Tibial nerve (tissue), 4 donors: ENCODE measurements around the gene MOGAT3. TPM values are rescaled to one million over a fixed set of nuclear protein-coding genes. Genes with fewer than 3 reads are reported as not detected.

Experiments
- DNase-seq, 2 donors: peaks; one replicate each; pipeline ENCODE4 v3.0.0-alpha.2; 2019; ENCODE audit warnings: low spot score in 2 of 2
- H3K27ac ChIP-seq, 4 donors: fragments of 200-600 bp; sonication (generic) in 3 of 4; one replicate each; pipeline ENCODE4 v1.5.1; 2017 to 2019; ENCODE audit warnings: mild to moderate bottlenecking in 1 of 4
- H3K27me3 ChIP-seq, 2 donors: fragments of 200-600 bp; sonication (generic) in 1 of 2; one replicate each; pipeline versions ENCODE4 v1.5.1 to v1.6.0; 2017 to 2019
- H3K36me3 ChIP-seq, 3 donors: fragments of 200-600 bp; sonication (generic); one replicate each; pipeline ENCODE4 v1.5.1; 2018 to 2019
- H3K4me1 ChIP-seq, 4 donors: fragments of 200-600 bp; sonication (generic) in 3 of 4; one replicate each; pipeline ENCODE4 v1.5.1; 2017 to 2019
- H3K4me3 ChIP-seq, 4 donors: fragments of 200-600 bp; sonication (generic) in 3 of 4; one replicate each; pipeline ENCODE4 v1.5.1; 2017 to 2019; ENCODE audit warnings: mild to moderate bottlenecking in 1 of 4, moderate library complexity in 1 of 4
- H3K9me3 ChIP-seq, 4 donors: fragments of 200-600 bp; sonication (generic) in 3 of 4; one replicate each; pipeline ENCODE4 v1.5.1; 2017 to 2019
- CTCF ChIP-seq, 5 experiments: fragments of 200-600 bp in 3 of 5; fragments of 450-650 bp in 2 of 5; sonication (generic) in 3 of 5; IDR thresholded peaks; one replicate each; pipeline ENCODE4 v1.5.1; 2016 to 2019; ENCODE audit warnings: antibody characterized with exemption in 5 of 5, mild to moderate bottlenecking in 3 of 5, moderate library complexity in 2 of 5
- EP300 ChIP-seq, 2 donors: sonication (generic); formaldehyde crosslinking; IDR thresholded peaks; one replicate each; pipeline ENCODE4 v1.6.1; 2017; ENCODE audit warnings: antibody characterized with exemption in 2 of 2, mild to moderate bottlenecking in 1 of 2
- POLR2A ChIP-seq, 2 donors: fragments of 450-650 bp; IDR thresholded peaks; one replicate each; pipeline ENCODE4 v1.6.1; 2017; ENCODE audit warnings: antibody characterized with exemption in 2 of 2, mild to moderate bottlenecking in 2 of 2, moderate library complexity in 2 of 2
- WGBS, 2 donors: methylation state at CpG; one replicate each; pipeline ENCODE4 v1.1.5; 2018; 5-methylcytosine and 5-hydroxymethylcytosine counted together
- total RNA-seq, 4 donors: library from RNA; depleted of rRNA; stranded (reverse); fragments of >200 nt; gene quantifications; one replicate each; pipeline ENCODE4 v1.1.0, GENCODE V29; 2016

Gene MOGAT3
- total RNA-seq, 4 donors from 2014 or later = not detected

- TF ChIP-seq POLR2A (IDR thresholded peaks at IDR 0.05) (no peak), CTCF (IDR thresholded peaks at IDR 0.05) (no peak)
- no peak for DNase-seq
- H3K36me3 ChIP-seq = peaks cover 0 to 73% (median 0%) of the 10 kb centered on the region in 3 donors
- WGBS, 2 donors = 87 to 88% methylated on average over 21 of the region's 21 CpGs
- no peaks in the 10 kb centered on the region for H3K9me3 ChIP-seq
- H3K4me1 ChIP-seq = peaks cover 0 to 43% (median 19%) of the 10 kb centered on the region in 4 donors
- H3K27me3 ChIP-seq = no peaks in the 10 kb centered on the region
- H3K4me3 ChIP-seq = no peak overlapping the region
- H3K27ac ChIP-seq = peak overlapping the region in 1 of 4 donors; percentile 42
Observed at GRCh38 chr7:101233907-101234547, 33.2 kb upstream of the MOGAT3 start.

GRCh38 chr7:101232141-101232850 is 31.5 kb upstream of the MOGAT3 start:
- H3K27me3 ChIP-seq = no peaks in the 10 kb centered on the region

GRCh38 chr7:101231644-101232043 is 30.8 kb upstream of the MOGAT3 start:
- Histone ChIP-seq H3K4me3 (no peak overlapping the region), H3K27me3 (no peaks in the 10 kb centered on the region), H3K36me3 (peaks cover 0 to 71% (median 3%) of the 10 kb centered on the region in 3 donors), H3K27ac (peak overlapping the region in 3 of 4 donors; percentile 30 to 54 (median 52)), H3K9me3 (no peaks in the 10 kb centered on the region), H3K4me1 (peaks cover 0 to 19% (median 4%) of the 10 kb centered on the region in 4 donors)
- no peak for TF ChIP-seq POLR2A (IDR thresholded peaks at IDR 0.05)
- no peak for TF ChIP-seq CTCF (IDR thresholded peaks at IDR 0.05)
- TF ChIP-seq EP300 (IDR thresholded peaks at IDR 0.05) = no peak
- no peak for DNase-seq
- 74 to 81% methylated on average over 7 of the region's 7 CpGs for WGBS, 2 donors

More at GRCh38 chr7:101232141-101232850, 31.5 kb upstream of the MOGAT3 start:
- H3K4me1 ChIP-seq = peaks cover 0 to 26% (median 6%) of the 10 kb centered on the region in 4 donors
- DNase-seq = no peak
- peak overlapping the region in 1 of 4 donors; percentile 24 for H3K4me3 ChIP-seq
- no peak for TF ChIP-seq EP300 (IDR thresholded peaks at IDR 0.05)
- no peak for TF ChIP-seq CTCF (IDR thresholded peaks at IDR 0.05)
- TF ChIP-seq POLR2A (IDR thresholded peaks at IDR 0.05) = no peak
- H3K27ac ChIP-seq = peak overlapping the region in 3 of 4 donors; percentile 30 to 54 (median 52)
- peaks cover 0 to 71% (median 3%) of the 10 kb centered on the region in 3 donors for H3K36me3 ChIP-seq
- WGBS, 2 donors = 30 to 44% methylated on average over 39 to 42 of the region's 52 CpGs
- no peaks in the 10 kb centered on the region for H3K9me3 ChIP-seq

GRCh38 chr7:101226721-101227120 is 25.9 kb upstream of the MOGAT3 start:
- WGBS, 2 donors = 75 to 78% methylated on average over 9 of the region's 9 CpGs
- no peak overlapping the region for H3K4me3 ChIP-seq
- no peaks in the 10 kb centered on the region for H3K9me3 ChIP-seq
- H3K27me3 ChIP-seq = no peaks in the 10 kb centered on the region
- H3K27ac ChIP-seq = no peak overlapping the region
- H3K4me1 ChIP-seq = peaks cover 0 to 5% (median under 1%) of the 10 kb centered on the region in 4 donors
- peaks cover 0 to 91% (median 15%) of the 10 kb centered on the region in 3 donors for H3K36me3 ChIP-seq
- DNase-seq = no peak
- TF ChIP-seq POLR2A (IDR thresholded peaks at IDR 0.05) (no peak), EP300 (IDR thresholded peaks at IDR 0.05) (no peak), CTCF (IDR thresholded peaks at IDR 0.05) (no peak)

- peaks cover 0 to 93% (median 15%) of the 10 kb centered on the region in 3 donors for H3K36me3 ChIP-seq
Observed at GRCh38 chr7:101225650-101226049, 24.8 kb upstream of the MOGAT3 start.

More at GRCh38 chr7:101225650-101226049, 24.8 kb upstream of the MOGAT3 start:
- no peak overlapping the region for H3K4me3 ChIP-seq
- DNase-seq = no peak
- no peak overlapping the region for H3K27ac ChIP-seq
- peaks cover 0 to 12% (median 0%) of the 10 kb centered on the region in 4 donors for H3K4me1 ChIP-seq
- H3K9me3 ChIP-seq = no peaks in the 10 kb centered on the region
- WGBS, 2 donors = 99 to 100% methylated on average over 6 of the region's 6 CpGs
- no peak for TF ChIP-seq CTCF (IDR thresholded peaks at IDR 0.05)
- no peak for TF ChIP-seq EP300 (IDR thresholded peaks at IDR 0.05)
- TF ChIP-seq POLR2A (IDR thresholded peaks at IDR 0.05) = no peak
- no peaks in the 10 kb centered on the region for H3K27me3 ChIP-seq
